Measurements from ENCODE around the gene SPOCK2. TPM values are rescaled to one million over a fixed set of nuclear protein-coding genes. Genes with fewer than 3 reads are reported as not detected.

Gene SPOCK2
- polyA plus RNA-seq, 3 donors: 0.20 to 1.6 (median 0.45) TPM

DNA sequence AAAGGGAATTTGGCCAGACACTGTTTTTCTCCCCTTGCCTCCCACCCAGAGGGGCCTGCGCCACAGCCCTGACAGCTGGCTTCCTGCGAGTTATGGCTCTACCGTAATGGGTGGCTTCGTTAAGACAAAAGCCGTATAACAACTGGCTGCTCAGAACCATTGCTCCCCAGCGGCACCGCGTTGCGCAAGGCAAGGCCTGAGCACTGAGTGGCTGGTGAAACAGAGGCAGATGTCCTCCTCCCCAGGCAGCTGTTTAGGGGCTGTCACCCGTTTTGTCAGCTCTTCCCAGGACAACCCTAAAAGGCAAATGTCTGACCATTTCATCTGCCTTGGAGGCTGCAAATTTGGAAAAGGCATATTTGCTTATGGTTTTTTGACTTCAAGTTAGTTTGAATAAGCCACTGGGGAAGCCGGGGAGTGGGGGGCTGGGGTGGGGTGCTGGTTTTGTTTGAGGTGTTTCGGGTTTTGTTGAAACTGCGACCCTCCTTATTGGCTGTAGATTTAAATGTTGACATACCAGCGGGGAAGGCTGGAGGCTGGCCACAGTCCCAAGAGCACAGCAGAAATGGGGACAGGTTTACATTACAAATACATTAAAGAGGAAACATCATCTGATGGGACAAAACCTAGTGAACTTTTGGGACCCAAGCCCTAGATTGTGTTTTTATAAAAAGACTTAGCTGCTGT is 681 bp upstream of the SPOCK2 start:
- TF ChIP-seq, protein P1, sequence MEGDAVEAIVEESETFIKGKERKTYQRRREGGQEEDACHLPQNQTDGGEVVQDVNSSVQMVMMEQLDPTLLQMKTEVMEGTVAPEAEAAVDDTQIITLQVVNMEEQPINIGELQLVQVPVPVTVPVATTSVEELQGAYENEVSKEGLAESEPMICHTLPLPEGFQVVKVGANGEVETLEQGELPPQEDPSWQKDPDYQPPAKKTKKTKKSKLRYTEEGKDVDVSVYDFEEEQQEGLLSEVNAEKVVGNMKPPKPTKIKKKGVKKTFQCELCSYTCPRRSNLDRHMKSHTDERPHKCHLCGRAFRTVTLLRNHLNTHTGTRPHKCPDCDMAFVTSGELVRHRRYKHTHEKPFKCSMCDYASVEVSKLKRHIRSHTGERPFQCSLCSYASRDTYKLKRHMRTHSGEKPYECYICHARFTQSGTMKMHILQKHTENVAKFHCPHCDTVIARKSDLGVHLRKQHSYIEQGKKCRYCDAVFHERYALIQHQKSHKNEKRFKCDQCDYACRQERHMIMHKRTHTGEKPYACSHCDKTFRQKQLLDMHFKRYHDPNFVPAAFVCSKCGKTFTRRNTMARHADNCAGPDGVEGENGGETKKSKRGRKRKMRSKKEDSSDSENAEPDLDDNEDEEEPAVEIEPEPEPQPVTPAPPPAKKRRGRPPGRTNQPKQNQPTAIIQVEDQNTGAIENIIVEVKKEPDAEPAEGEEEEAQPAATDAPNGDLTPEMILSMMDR (IDR thresholded peaks at IDR 0.05): no peak
- H3K9me3 ChIP-seq (replicated peaks in 1 of 2; ENCODE audit: control insufficient read depth in 1 of 2, insufficient read depth in 1 of 2, low read length in 2 of 2): no peaks in the 10 kb centered on the region
- peaks cover 25 to 35% of the 10 kb centered on the region in 2 donors for H3K27me3 ChIP-seq (ENCODE audit: control insufficient read depth in 2 of 2, insufficient read depth in 2 of 2, low read length in 2 of 2)
- no peaks in the 10 kb centered on the region for H4K20me1 ChIP-seq (ENCODE audit: insufficient read depth, low read length)
- peak overlapping the region; percentile 72 for H3K4me2 ChIP-seq (replicated peaks; ENCODE audit: extremely low read depth, low read length, poor library complexity, severe bottlenecking)
- intact Hi-C loops (cut with micrococcal nuclease): no loop called here
- no peaks in the 10 kb centered on the region for H3K79me2 ChIP-seq (ENCODE audit: insufficient read depth, low read length)
- Mint-ChIP-seq H3K9me3 (peaks cover 0 to 25% (median 6%) of the 10 kb centered on the region in 7 donors), H3K4me1 (peaks cover 48% of the 10 kb centered on the region), H3K4me3 (peak overlapping the region; percentile 86 to 96), H3K36me3 (peaks cover 7 to 14% of the 10 kb centered on the region in 2 donors), H3K27me3 (ENCODE audit: low read depth in 3 of 3) (peaks cover 32 to 43% (median 34%) of the 10 kb centered on the region in 3 donors), H3K27ac (peak overlapping the region in 1 of 7 donors; percentile 60)
- no peak overlapping the region for H3K27ac ChIP-seq (ENCODE audit: low read depth in 1 of 2, low read length in 2 of 2)
- peak overlapping the region; percentile 46 for H2AFZ ChIP-seq (ENCODE audit: insufficient read depth, low read depth, low read length, poor library complexity, severe bottlenecking)
- no peaks in the 10 kb centered on the region for H3K36me3 ChIP-seq (replicated peaks in 1 of 2; ENCODE audit: control insufficient read depth in 1 of 2, insufficient read depth in 2 of 2, low read length in 2 of 2)
- WGBS (ENCODE audit: insufficient coverage): 10% methylated on average over 10 of the region's 14 CpGs
- H3K4me1 ChIP-seq (ENCODE audit: control insufficient read depth in 1 of 2, insufficient read depth in 2 of 2, low read length in 2 of 2): peaks cover 33 to 34% of the 10 kb centered on the region in 2 donors
- H3K9ac ChIP-seq (ENCODE audit: insufficient read depth, low read length, poor library complexity, severe bottlenecking): peak overlapping the region; percentile 19
- peak overlapping the region in 1 of 3 experiments; percentile 60 for H3K4me3 ChIP-seq (replicated peaks in 1 of 3; ENCODE audit: low read depth in 2 of 3, low read length in 3 of 3)
- peak; percentile 18 to 48 (median 46) for DNase-seq

DNA sequence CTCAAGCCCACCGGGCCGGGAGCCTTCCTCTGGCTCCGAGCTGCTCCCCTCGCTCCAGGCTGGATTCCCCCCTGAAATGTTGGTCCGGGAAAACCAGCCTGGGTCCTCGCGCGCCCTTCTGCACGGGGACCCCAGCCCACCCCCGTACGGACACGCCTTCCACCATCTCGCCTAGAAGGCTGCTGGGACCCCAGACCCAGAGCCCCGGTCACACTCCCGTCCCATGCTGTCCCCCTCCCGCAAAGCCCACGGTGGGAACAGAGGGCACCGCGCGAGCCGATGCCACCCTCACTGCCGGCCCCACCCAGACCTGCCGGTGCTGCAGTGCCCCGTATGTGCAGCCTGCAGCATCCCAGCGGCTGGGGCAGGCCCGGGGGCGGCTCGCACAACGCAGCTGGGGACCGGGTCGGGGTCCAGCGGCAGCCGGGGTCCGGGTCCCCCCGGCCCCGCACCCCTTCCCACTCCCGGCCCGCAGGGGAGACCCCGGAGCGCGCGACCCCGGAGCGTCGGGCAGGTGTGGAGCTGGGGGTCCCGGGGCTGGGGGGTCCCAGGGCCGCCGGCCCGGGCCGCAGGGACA is 871 bp downstream of the SPOCK2 start:
- H3K9me3 ChIP-seq (replicated peaks in 1 of 2; ENCODE audit: control insufficient read depth in 1 of 2, insufficient read depth in 1 of 2, low read length in 2 of 2): no peaks in the 10 kb centered on the region
- intact Hi-C loops (cut with micrococcal nuclease): no loop called here
- peak overlapping the region; percentile 36 for H3K9ac ChIP-seq (ENCODE audit: insufficient read depth, low read length, poor library complexity, severe bottlenecking)
- H3K27ac ChIP-seq (ENCODE audit: low read depth in 1 of 2, low read length in 2 of 2): no peak overlapping the region
- Mint-ChIP-seq H3K27ac (peak overlapping the region in 1 of 7 donors; percentile 37), H3K36me3 (peaks cover 7 to 14% of the 10 kb centered on the region in 2 donors), H3K4me3 (peak overlapping the region; percentile 74 to 88), H3K4me1 (peaks cover 48% of the 10 kb centered on the region), H3K27me3 (ENCODE audit: low read depth in 3 of 3) (peaks cover 34 to 43% (median 36%) of the 10 kb centered on the region in 3 donors), H3K9me3 (peaks cover 0 to 25% (median 6%) of the 10 kb centered on the region in 7 donors)
- H2AFZ ChIP-seq (ENCODE audit: insufficient read depth, low read depth, low read length, poor library complexity, severe bottlenecking): peak overlapping the region; percentile 67
- H3K4me2 ChIP-seq (replicated peaks; ENCODE audit: extremely low read depth, low read length, poor library complexity, severe bottlenecking): peak overlapping the region; percentile 72
- peaks cover 33 to 34% of the 10 kb centered on the region in 2 donors for H3K4me1 ChIP-seq (ENCODE audit: control insufficient read depth in 1 of 2, insufficient read depth in 2 of 2, low read length in 2 of 2)
- H3K4me3 ChIP-seq (replicated peaks in 1 of 3; ENCODE audit: low read depth in 2 of 3, low read length in 3 of 3): peak overlapping the region; percentile 4 to 60 (median 30)
- under 1% methylated on average over 50 of the region's 50 CpGs for WGBS (ENCODE audit: insufficient coverage)
- no peaks in the 10 kb centered on the region for H3K79me2 ChIP-seq (ENCODE audit: insufficient read depth, low read length)
- TF ChIP-seq, protein P1 (IDR thresholded peaks at IDR 0.05): no peak
- DNase-seq: no peak
- peaks cover 25 to 35% of the 10 kb centered on the region in 2 donors for H3K27me3 ChIP-seq (ENCODE audit: control insufficient read depth in 2 of 2, insufficient read depth in 2 of 2, low read length in 2 of 2)
- no peaks in the 10 kb centered on the region for H3K36me3 ChIP-seq (replicated peaks in 1 of 2; ENCODE audit: control insufficient read depth in 1 of 2, insufficient read depth in 2 of 2, low read length in 2 of 2)
- H4K20me1 ChIP-seq (ENCODE audit: insufficient read depth, low read length): no peaks in the 10 kb centered on the region
